GM23248 (cell line): ENCODE measurements around the gene ZNF445. TPM values are rescaled to one million over a fixed set of nuclear protein-coding genes. Genes with fewer than 3 reads are reported as not detected.

Experiments
- DNase-seq: peaks from one replicate; pipeline ENCODE4 v3.0.0-alpha.2; 2015
- H2AFZ ChIP-seq: fragments of 200-600 bp; sonication (generic); 2 replicates; pipeline ENCODE4 v1.6.1; 2016; ENCODE audit warnings: antibody characterized with exemption
- H3F3A ChIP-seq: fragments of 200-600 bp; sonication (generic); 2 replicates; pipeline ENCODE4 v1.6.1; 2016; ENCODE audit warnings: mild to moderate bottlenecking, antibody characterized with exemption, mixed run types; ENCODE audit not compliant: insufficient read depth
- H3K27ac ChIP-seq: fragments of 200-600 bp; sonication (generic); 2 replicates; pipeline ENCODE4 v1.5.1; 2016; ENCODE audit warnings: mild to moderate bottlenecking
- H3K27me3 ChIP-seq: fragments of 200-600 bp; sonication (generic); replicated peaks from 2 replicates; pipeline ENCODE4 v1.6.1; 2016; ENCODE audit warnings: mild to moderate bottlenecking; ENCODE audit not compliant: insufficient read depth
- H3K36me3 ChIP-seq: fragments of 200-600 bp; sonication (generic); 2 replicates; pipeline ENCODE4 v1.6.1; 2016; ENCODE audit warnings: low read depth, mild to moderate bottlenecking
- H3K4me1 ChIP-seq: fragments of 200-600 bp; sonication (generic); 2 replicates; pipeline ENCODE4 v1.6.1; 2016; ENCODE audit warnings: mild to moderate bottlenecking; ENCODE audit not compliant: insufficient read depth
- H3K4me2 ChIP-seq: fragments of 200-600 bp; sonication (generic); one replicate; pipeline ENCODE4 v1.6.1; 2016; ENCODE audit warnings: mild to moderate bottlenecking; ENCODE audit not compliant: unreplicated experiment
- H3K4me3 ChIP-seq: fragments of 200-600 bp; sonication (generic); 2 replicates; pipeline ENCODE4 v1.5.1; 2016; ENCODE audit warnings: mild to moderate bottlenecking
- H3K79me2 ChIP-seq: fragments of 200-600 bp; sonication (generic); 2 replicates; pipeline ENCODE4 v1.6.1; 2016; ENCODE audit warnings: mild to moderate bottlenecking; ENCODE audit not compliant: insufficient read depth
- H3K9ac ChIP-seq: fragments of 200-600 bp; sonication (generic); 2 replicates; pipeline ENCODE4 v1.6.1; 2016; ENCODE audit warnings: mild to moderate bottlenecking
- H3K9me2 ChIP-seq: fragments of 200-600 bp; sonication (generic); 2 replicates; pipeline ENCODE4 v1.6.1; 2016; ENCODE audit warnings: mixed run types, mild to moderate bottlenecking, moderate library complexity; ENCODE audit not compliant: insufficient read depth
- H3K9me3 ChIP-seq: fragments of 200-600 bp; sonication (generic); one replicate; pipeline ENCODE4 v1.6.1; 2017; ENCODE audit warnings: low read depth
- H4K20me1 ChIP-seq: fragments of 200-600 bp; sonication (generic); 2 replicates; pipeline ENCODE4 v1.6.0; 2016; ENCODE audit not compliant: insufficient read depth
- EZH2 ChIP-seq: fragments of 200-600 bp; sonication (generic); IDR thresholded peaks from 2 replicates; pipeline ENCODE4 v1.6.1; 2018; ENCODE audit warnings: antibody characterized with exemption, mild to moderate bottlenecking; ENCODE audit not compliant: insufficient read depth, poor library complexity, severe bottlenecking
- EZH2phosphoT487 ChIP-seq: fragments of 200-600 bp; sonication (generic); IDR thresholded peaks from 2 replicates; pipeline ENCODE4 v1.6.1; 2018; ENCODE audit warnings: antibody characterized with exemption, moderate library complexity, mild to moderate bottlenecking, low read depth; ENCODE audit not compliant: insufficient read depth
- WGBS, 2 experiments: methylation state at CpG; one replicate each; pipeline ENCODE4 v1.1.6; 2015 to 2017; ENCODE audit warnings: low lambda C conversion rate in 2 of 2, low coverage in 1 of 2; ENCODE audit errors: missing lambda C conversion rate in 2 of 2; 5-methylcytosine and 5-hydroxymethylcytosine counted together
- in situ Hi-C: fragments of 300-500 bp; cut with MboI; formaldehyde crosslinking; loops from 2 replicates; pipeline ENCODE4 v1.15.0; 2020
- polyA plus RNA-seq: library from polyadenylated mRNA; unstranded; fragments of >200 nt; fragmentation: Nextera tagmentation; extraction: Ambion mirVana; gene quantifications from 2 replicates; pipeline ENCODE4 v1.2.1, GENCODE V29; 2016
- total RNA-seq: library from RNA; depleted of rRNA; stranded (reverse); fragments of >200 nt; shearing (Covaris generic); gene quantifications from 2 replicates; pipeline ENCODE4 v1.2.3, GENCODE V29; 2014

The ZNF445 gene
- total and polyA plus RNA-seq, 2 experiments from 2014 or later = 2.2 to 5.9 TPM

DNA sequence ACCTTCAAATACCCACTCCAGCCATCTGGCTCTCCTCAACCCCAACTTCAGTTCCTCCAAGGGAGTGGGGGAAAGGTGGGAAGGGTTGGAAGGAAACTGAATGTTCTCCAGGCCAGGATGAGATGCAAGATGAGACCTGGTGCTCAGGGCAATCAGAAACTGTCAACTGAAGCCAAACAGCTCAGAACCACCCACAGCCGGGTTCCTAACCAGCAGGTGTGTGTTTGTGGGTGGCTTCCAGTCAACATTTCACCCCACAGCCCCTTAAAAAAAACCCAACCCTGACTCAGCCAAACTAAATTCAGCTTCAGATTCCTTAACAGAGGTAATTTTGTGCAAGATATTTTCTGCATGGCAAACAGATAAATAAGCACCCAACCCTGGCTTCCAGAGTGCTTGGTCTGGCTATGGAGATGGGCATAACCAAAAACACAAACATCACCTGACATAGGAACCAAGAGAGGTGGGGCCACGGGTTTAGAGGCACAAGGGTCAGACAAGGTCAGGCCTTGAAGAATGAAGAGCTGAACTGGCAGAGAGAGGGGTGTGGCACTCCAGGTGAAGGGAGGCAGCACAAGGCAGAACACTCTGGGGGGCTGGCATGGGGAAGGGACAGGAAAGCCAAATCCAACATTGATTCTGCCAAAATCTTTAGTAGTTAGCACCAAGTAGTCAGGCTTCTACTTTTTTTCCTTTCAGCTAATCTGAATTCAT lies 34.7 kb downstream of the ZNF445 start:
- H3K27me3 ChIP-seq = no peaks in the 10 kb centered on the region
- no peak overlapping the region for H3K4me3 ChIP-seq
- H4K20me1 ChIP-seq = no peaks in the 10 kb centered on the region
- no peaks in the 10 kb centered on the region for H3K9me3 ChIP-seq
- no peak for TF ChIP-seq EZH2phosphoT487
- no peak for TF ChIP-seq EZH2
- no peaks in the 10 kb centered on the region for H3K79me2 ChIP-seq
- DNase-seq = no peak
- H3K27ac ChIP-seq = no peak overlapping the region
- no peak overlapping the region for H3K9ac ChIP-seq
- no peak overlapping the region for H3K4me2 ChIP-seq
- no peak overlapping the region for H2AFZ ChIP-seq
- no peaks in the 10 kb centered on the region for H3F3A ChIP-seq
- H3K9me2 ChIP-seq = no peaks in the 10 kb centered on the region
- WGBS, 2 experiments = 61 to 80% methylated on average over 2 of the region's 2 CpGs
- H3K4me1 ChIP-seq = no peaks in the 10 kb centered on the region
- peaks cover 14% of the 10 kb centered on the region; the same call in 1 of the 2 replicates for H3K36me3 ChIP-seq
- in situ Hi-C loops = no loop called here

DNA sequence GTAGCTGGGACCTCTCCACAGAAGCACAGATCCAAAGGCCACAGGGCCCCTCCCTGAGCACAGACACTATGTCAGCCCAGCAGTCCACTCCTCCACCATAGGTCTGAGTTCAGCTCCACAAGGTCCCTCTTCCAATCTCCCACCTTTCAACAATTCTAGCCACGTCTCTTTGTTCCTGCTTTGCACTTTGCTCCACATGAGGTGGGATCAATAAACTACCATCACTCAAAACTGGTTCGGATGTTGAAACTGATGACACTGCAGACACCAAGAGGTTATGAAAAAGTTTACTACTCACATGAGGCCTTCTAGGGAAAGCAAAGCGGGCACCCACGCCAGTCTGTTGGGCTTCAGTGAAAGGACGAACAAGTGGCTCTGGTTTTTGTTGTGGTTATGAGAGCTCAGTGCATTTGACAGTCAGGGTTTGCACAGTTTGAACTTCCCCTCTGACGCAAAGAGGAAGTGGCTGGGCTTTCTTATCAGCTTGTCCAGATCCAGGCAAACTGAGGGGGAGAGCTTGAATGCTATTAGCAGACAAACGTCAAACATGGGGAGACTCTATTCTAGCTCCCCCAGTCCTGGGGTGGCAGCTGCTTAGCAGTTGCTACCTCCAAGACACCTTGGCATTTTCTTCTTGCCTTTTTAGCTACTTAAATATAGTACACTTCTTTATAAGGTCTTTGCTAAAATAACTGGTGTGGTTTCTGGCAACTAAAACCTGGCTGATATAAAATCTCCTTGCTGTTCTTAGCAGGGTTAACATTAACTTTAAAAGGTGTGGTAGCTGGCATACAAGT lies 37.8 kb downstream of the ZNF445 start:
- no peak for DNase-seq

DNA sequence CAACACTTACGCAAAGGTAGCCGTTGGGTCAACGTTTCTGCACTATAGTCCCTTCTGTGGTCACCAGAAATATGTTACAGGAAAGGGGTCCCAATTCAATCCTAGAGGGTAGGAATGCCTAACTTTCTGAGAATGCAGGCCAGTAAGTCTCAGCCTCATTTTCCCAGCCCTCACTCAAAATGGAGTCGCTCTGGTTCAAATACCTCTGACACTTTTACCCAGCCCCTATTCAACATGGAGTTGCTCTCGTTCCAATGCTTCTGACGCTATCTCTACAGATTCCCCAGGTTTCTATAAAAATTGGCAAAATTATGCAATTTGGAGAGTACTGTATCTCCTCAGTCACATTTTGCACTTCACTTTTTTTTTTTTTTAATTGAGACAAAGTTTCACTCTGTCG lies 39.7 kb downstream of the ZNF445 start:
- no peaks in the 10 kb centered on the region; the same call in 1 of the 2 replicates for H3K36me3 ChIP-seq
- no peak overlapping the region for H3K4me3 ChIP-seq
- H2AFZ ChIP-seq = no peak overlapping the region
- no peaks in the 10 kb centered on the region for H3K9me3 ChIP-seq
- H4K20me1 ChIP-seq = no peaks in the 10 kb centered on the region
- H3K9ac ChIP-seq = no peak overlapping the region
- TF ChIP-seq EZH2phosphoT487 (no peak), EZH2 (no peak)
- no peak overlapping the region for H3K27ac ChIP-seq
- DNase-seq = no peak
- H3K79me2 ChIP-seq = no peaks in the 10 kb centered on the region
- H3K4me2 ChIP-seq = no peak overlapping the region
- H3F3A ChIP-seq = no peaks in the 10 kb centered on the region
- WGBS, 2 experiments = 96 to 97% methylated on average over 7 of the region's 7 CpGs
- H3K9me2 ChIP-seq = no peaks in the 10 kb centered on the region
- no peaks in the 10 kb centered on the region for H3K4me1 ChIP-seq
- in situ Hi-C loops = no loop called here
- no peaks in the 10 kb centered on the region for H3K27me3 ChIP-seq

More for the DNA sequence above, 37.8 kb downstream of the ZNF445 start:
- Histone ChIP-seq H3K79me2 (no peaks in the 10 kb centered on the region), H3K9me3 (no peaks in the 10 kb centered on the region), H3K36me3 (no peaks in the 10 kb centered on the region; the same call in 1 of the 2 replicates), H3K9me2 (no peaks in the 10 kb centered on the region), H3F3A (no peaks in the 10 kb centered on the region), H3K27me3 (no peaks in the 10 kb centered on the region), H3K27ac (no peak overlapping the region), H4K20me1 (no peaks in the 10 kb centered on the region), H3K4me3 (no peak overlapping the region), H2AFZ (no peak overlapping the region), H3K9ac (no peak overlapping the region), H3K4me2 (no peak overlapping the region), H3K4me1 (no peaks in the 10 kb centered on the region)
- in situ Hi-C loops = no loop called here
- 75 to 80% methylated on average over 7 of the region's 7 CpGs for WGBS, 2 experiments
- no peak for TF ChIP-seq EZH2
- no peak for TF ChIP-seq EZH2phosphoT487

DNA sequence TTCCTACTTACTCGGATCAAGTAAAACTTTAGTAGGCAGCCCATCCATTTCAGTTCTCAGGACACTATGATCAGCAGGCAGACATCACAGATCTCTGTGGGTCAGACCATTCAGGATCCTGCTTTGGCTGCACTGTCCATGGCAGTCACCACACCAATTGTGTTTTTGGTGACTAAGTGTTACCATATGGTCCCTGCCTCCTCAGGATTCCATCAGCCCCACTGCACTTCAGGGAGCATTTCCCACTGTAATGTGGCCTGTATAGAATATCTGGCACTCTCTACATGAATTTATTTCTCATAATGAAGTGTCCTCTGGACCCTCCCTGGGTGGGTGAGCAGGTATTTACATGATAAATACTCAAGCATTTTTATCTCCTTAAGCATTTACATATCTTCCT lies 41.3 kb downstream of the ZNF445 start:
- no peak overlapping the region for H3K9ac ChIP-seq
- H2AFZ ChIP-seq = no peak overlapping the region
- H3K79me2 ChIP-seq = no peaks in the 10 kb centered on the region
- no peaks in the 10 kb centered on the region for H3K36me3 ChIP-seq
- in situ Hi-C loops = no loop called here
- 14 to 28% methylated on average over 1 of the region's 1 CpG for WGBS, 2 experiments
- DNase-seq = no peak
- H3K4me3 ChIP-seq = no peak overlapping the region
- H3K9me2 ChIP-seq = no peaks in the 10 kb centered on the region
- H3K4me2 ChIP-seq = no peak overlapping the region
- no peak overlapping the region for H3K27ac ChIP-seq
- H3K4me1 ChIP-seq = no peaks in the 10 kb centered on the region
- no peaks in the 10 kb centered on the region for H4K20me1 ChIP-seq
- TF ChIP-seq EZH2phosphoT487 (no peak), EZH2 (no peak)
- no peaks in the 10 kb centered on the region for H3K9me3 ChIP-seq
- no peaks in the 10 kb centered on the region for H3F3A ChIP-seq
- no peaks in the 10 kb centered on the region for H3K27me3 ChIP-seq
